Measurements from ENCODE around the gene MICAL3.

GRCh38 chr22:17831501-17832251, 192.7 kb downstream of the MICAL3 start:
- TF ChIP-seq CTCF (IDR thresholded peaks at IDR 0.05; ENCODE audit: insufficient read depth, low read length) (no peak), GABPA (IDR thresholded peaks at IDR 0.05; ENCODE audit: low read depth) (no peak), POLR2AphosphoS5 (IDR thresholded peaks at IDR 0.05; ENCODE audit: low read depth) (no peak), REST (IDR thresholded peaks at IDR 0.05; ENCODE audit: insufficient replicate concordance, low read depth) (no peak)
